NB4 (cell line): ENCODE data around the gene HSD17B12.

Source experiments
- CTCF ChIP-seq: IDR thresholded peaks from one replicate; pipeline ENCODE4 v1.5.1; 2012; ENCODE audit warnings: low read depth, low read length
- MAX ChIP-seq: IDR thresholded peaks from 2 replicates; pipeline ENCODE4 v1.6.1; 2011; ENCODE audit warnings: low read depth, low read length
- MYC ChIP-seq: IDR thresholded peaks from 2 replicates; pipeline ENCODE4 v1.6.1; 2011; ENCODE audit warnings: low read depth, low read length
- POLR2A ChIP-seq: IDR thresholded peaks from 2 replicates; pipeline ENCODE4 v1.6.1; 2011; ENCODE audit warnings: mild to moderate bottlenecking; ENCODE audit not compliant: insufficient read length; ENCODE audit errors: extremely low read depth

DNA sequence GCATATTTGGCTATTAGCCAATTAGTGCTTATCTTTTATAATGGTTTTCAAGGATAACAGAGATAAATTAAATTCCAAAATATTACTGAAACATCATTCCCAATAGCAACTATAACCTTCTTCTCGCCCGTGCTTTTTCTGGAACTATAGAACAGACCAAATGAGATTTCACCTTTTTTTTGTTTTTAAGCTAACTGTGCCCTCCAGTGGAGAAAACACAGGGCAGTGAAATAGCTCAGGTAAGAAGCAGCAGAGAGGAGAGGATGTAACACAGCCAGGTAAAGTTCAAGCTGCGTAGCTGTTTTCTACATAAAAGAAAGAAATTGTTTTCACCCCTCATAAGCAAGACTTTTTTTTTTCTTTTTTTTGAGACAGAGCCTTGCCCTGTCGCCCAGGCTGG is 28.2 kb downstream of the HSD17B12 start:
- no peak for TF ChIP-seq CTCF
- TF ChIP-seq POLR2A = no peak
- no peak for TF ChIP-seq MAX
- TF ChIP-seq MYC = no peak
